Dermis microvascular lymphatic vessel endothelial cell (primary cell): ENCODE results near the gene NOD2. TPM values are rescaled to one million over a fixed set of nuclear protein-coding genes. Genes with fewer than 3 reads are reported as not detected.

Experiments
- DNase-seq, 2 donors: peaks; one replicate each; pipeline versions ENCODE4 v3.0.0 to v3.0.0-alpha.2; 2010; ENCODE audit warnings: low read depth in 2 of 2
- total RNA-seq: library from RNA; depleted of rRNA; stranded (reverse); fragments of >200 nt; gene quantifications from 2 replicates; pipeline ENCODE4 v1.2.1, GENCODE V29; 2014

Gene NOD2
- total RNA-seq, 1 donor from 2014 or later: 0.26 TPM

GRCh38 chr16:50692644-50692998 is 785 bp upstream of the NOD2 start:
- no peak for DNase-seq

GRCh38 chr16:50694206-50694605 is 800 bp downstream of the NOD2 start:
- DNase-seq: no peak

GRCh38 chr16:50695017-50696000 is 1.9 kb downstream of the NOD2 start:
- no peak for DNase-seq

DNA sequence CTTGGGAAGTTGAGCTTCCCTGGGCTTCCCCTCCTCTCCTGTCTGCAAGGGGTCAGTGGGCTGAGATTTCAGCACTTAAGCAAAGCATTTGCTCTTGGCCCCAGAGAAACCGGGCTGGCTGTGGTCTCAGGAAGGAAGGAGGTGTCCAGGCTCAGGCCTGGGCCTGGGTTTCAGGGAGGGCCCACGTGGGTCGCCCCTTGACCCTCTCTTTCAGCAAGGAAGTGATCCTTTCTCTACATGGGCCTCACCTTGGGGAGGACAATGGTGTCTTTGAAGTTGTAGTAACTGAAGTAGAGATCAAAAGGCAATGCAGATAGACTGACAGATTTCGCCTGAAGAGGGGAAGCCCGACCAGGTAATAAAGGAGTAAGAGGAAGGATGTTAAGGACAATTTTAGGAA is 2.7 kb downstream of the NOD2 start:
- DNase-seq: no peak

- peak; percentile 73 to 85 for DNase-seq
Measured at GRCh38 chr16:50696575-50697420, 3.4 kb downstream of the NOD2 start.

- no peak for DNase-seq
Measured at GRCh38 chr16:50697421-50697715, 4.0 kb downstream of the NOD2 start.

- peak; percentile 61 to 74 for DNase-seq
Measured at GRCh38 chr16:50697881-50698767, 4.7 kb downstream of the NOD2 start.

DNA sequence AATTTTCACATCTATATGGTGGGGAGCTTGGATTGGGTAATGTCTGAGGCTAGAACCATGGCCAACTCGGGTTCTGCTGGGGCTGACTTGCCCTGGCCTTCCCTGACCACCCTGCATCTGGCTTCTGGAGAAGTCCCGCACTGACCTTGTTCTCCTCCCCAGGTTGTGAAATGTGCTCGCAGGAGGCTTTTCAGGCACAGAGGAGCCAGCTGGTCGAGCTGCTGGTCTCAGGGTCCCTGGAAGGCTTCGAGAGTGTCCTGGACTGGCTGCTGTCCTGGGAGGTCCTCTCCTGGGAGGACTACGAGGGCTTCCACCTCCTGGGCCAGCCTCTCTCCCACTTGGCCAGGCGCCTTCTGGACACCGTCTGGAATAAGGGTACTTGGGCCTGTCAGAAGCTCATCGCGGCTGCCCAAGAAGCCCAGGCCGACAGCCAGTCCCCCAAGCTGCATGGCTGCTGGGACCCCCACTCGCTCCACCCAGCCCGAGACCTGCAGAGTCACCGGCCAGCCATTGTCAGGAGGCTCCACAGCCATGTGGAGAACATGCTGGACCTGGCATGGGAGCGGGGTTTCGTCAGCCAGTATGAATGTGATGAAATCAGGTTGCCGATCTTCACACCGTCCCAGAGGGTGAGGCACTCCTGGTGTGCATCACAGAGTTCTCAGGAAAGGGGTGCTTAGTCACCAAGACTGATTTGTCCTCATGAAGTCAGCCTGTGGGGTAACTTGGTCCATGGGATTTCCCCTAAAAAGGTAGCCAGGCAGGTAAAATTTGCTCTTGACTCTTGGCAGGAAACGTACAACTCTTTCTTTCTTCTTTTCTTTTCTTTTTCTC is 6.1 kb downstream of the NOD2 start:
- no peak for DNase-seq

- no peak for DNase-seq
Measured at GRCh38 chr16:50702725-50703124, 9.3 kb downstream of the NOD2 start.

- no peak for DNase-seq
Measured at GRCh38 chr16:50704245-50704644, 10.8 kb downstream of the NOD2 start.

DNA sequence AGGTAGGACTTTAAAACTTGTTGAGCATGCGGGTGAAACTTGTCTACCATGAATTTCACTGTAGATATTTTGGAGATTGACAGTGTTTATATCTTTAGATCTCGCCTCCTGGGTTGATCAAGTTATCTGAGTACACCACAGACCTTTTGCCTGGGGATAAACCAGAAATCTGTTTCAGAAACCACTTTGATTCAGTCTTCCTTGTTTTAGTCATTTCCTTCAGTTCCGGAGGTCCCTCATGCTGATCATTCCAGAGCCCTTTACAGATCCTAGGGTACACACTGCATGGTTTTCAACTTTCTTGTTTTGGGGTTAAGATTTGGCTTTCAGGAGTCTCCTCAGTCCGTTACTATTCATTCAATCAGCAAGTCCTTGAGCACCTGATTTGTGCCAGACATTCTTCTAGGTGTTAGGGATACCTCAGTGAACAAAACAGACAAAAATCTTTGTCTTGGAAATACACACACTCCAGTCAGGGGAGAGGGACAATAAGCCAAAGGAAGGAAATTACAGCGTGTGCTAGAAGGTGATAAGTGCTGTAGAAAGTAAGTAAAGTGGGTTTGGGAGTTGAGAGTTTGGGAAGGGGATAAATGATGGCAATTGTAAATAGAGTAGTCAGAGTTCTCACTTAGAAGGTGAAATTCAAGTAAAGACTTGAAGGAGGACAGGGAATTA is 12.2 kb downstream of the NOD2 start:
- DNase-seq: peak in 1 of 2 donors; percentile 28

DNA sequence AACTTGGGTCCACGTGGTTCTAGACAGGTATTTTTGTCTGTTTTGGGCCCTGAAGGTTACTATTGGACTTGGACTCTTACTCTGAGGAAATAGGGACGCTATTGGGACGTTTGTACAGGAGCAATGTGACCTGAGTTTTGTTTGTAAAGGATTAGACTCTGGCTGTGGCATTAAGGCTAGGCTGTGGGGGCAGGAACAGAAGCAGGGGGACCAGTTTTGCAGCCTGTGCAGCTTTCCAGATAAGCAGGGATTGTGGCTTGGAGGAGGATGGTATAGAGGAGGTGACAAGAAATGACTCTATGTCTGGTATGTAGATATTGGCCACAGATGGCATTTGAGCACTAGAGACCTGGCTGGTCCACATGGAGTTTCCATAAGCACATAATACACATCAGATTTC is 12.8 kb downstream of the NOD2 start:
- no peak for DNase-seq

- no peak for DNase-seq
Measured at GRCh38 chr16:50708373-50709060, 15.1 kb downstream of the NOD2 start.

DNA sequence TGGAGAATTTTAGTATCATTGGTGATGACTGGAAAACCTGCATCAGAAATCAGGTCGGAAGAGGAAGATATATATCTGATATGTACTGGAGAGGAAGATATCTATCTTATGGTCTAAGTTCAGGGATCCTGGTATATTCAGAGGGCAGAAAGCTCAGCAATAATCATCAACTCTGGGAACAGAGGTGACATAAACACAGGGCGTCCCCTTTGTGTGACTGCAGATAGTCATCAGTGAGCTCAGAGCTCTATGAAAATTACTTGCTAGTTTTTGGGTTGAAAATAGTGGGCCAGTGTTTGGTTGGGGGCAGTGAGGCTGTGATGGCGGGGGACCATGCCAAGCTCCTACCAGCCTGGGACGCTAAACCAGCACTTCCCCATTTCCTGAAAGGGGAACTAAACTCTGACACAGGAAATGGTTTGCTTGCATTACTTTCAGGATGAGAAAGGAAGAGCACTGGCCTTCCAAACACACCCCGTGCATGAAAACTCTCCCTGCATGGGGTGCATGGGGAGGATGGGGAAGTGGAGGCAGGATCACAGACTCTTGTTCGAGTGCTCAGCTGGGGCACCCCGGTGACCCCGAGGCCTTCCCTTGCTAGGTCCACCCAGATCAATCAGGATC is 15.8 kb downstream of the NOD2 start:
- no peak for DNase-seq

- DNase-seq: no peak
Measured at GRCh38 chr16:50709980-50710379, 16.6 kb downstream of the NOD2 start.

DNA sequence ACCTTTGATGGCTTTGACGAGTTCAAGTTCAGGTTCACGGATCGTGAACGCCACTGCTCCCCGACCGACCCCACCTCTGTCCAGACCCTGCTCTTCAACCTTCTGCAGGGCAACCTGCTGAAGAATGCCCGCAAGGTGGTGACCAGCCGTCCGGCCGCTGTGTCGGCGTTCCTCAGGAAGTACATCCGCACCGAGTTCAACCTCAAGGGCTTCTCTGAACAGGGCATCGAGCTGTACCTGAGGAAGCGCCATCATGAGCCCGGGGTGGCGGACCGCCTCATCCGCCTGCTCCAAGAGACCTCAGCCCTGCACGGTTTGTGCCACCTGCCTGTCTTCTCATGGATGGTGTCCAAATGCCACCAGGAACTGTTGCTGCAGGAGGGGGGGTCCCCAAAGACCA is 17.6 kb downstream of the NOD2 start:
- no peak for DNase-seq

GRCh38 chr16:50711862-50712559 is 18.6 kb downstream of the NOD2 start:
- DNase-seq: no peak

DNA sequence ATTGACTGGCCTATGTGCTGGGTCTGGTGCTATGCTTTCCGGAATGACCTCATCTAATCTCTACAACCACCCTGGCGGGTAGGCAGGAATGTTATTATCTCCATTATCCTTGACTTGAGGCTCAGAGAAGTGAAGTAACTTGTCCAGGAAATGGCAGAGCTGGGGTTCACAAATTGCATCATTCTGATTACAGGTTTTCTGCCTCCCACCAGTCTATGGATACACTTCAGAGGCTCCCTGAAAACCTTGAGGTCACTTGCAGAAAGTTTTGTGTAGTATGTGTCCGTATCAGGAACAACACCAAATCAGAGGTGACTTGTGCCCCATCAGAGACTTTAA is 19.1 kb downstream of the NOD2 start:
- DNase-seq: no peak

- DNase-seq: no peak
Measured at GRCh38 chr16:50712956-50713355, 19.6 kb downstream of the NOD2 start.
